Coronary artery (tissue), 2 donors: ENCODE measurements around the gene PSG1.
"Not testable (repeated sequence)": the region's sequence is repeated elsewhere in the genome, so short reads cannot be mapped to it uniquely, and the experiment has no call there.

Source experiments
- DNase-seq: peaks from one replicate; pipeline ENCODE4 v3.0.0-alpha.2; 2017; ENCODE audit warnings: low spot score
- H3K27ac ChIP-seq, 2 donors: fragments of 200-600 bp; sonication (generic); one replicate each; pipeline ENCODE4 v1.5.1; 2016 to 2019
- H3K4me3 ChIP-seq: fragments of 200-600 bp; sonication (generic); 2 replicates; pipeline ENCODE4 v1.5.1; 2016; ENCODE audit warnings: mild to moderate bottlenecking, moderate library complexity
- TF ChIP-seq, protein P1 (sequence below): fragments of 200-600 bp; sonication (generic); IDR thresholded peaks from one replicate; pipeline ENCODE4 v1.5.1; 2019; ENCODE audit warnings: antibody characterized with exemption

The PSG1 gene

DNA sequence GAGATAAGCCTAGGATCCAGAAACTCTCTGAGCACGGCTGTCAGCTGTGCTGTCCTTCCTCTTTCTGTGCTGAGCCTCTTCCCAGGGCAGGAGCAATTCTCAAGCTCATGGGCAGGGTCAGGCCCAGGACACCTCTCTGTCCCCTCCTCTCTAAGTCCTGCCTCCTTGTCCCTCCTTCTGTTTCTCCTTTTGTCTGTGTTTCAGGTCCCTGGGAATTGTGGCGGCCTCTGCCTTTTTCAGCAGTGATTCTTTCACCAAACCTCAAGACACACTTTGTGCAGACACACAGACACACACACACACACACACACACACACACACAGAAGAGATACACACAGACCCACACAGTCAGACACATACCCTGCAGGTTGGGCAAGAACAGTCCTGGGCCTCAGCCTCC, at the start of gene PSG1:
TSS of gene PSG1 (minus strand) at position 101 of the 400 bp plus-strand sequence. CDS start 132 bp downstream, outside the sequence.
- no peak for DNase-seq
- TF ChIP-seq, protein P1, sequence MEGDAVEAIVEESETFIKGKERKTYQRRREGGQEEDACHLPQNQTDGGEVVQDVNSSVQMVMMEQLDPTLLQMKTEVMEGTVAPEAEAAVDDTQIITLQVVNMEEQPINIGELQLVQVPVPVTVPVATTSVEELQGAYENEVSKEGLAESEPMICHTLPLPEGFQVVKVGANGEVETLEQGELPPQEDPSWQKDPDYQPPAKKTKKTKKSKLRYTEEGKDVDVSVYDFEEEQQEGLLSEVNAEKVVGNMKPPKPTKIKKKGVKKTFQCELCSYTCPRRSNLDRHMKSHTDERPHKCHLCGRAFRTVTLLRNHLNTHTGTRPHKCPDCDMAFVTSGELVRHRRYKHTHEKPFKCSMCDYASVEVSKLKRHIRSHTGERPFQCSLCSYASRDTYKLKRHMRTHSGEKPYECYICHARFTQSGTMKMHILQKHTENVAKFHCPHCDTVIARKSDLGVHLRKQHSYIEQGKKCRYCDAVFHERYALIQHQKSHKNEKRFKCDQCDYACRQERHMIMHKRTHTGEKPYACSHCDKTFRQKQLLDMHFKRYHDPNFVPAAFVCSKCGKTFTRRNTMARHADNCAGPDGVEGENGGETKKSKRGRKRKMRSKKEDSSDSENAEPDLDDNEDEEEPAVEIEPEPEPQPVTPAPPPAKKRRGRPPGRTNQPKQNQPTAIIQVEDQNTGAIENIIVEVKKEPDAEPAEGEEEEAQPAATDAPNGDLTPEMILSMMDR = no peak

DNA sequence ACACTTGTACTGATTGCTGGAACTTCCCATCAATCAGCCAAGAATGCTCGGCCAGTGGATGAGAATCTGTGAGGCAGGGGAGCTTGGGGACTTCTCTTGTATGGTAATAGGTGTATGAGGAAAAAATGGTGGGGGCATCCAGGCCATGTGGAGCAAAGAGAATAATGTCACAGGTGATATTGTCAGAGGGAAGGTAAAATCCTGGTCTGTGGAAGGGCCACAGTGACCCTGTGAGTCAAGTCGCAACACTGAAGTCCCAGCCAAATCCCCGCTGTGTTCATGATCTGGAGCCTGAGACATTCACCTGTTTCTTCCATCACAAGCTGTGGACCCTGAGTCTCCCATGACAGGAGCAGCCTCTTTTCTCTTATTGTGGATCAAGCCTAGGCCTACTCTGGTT, 49.4 kb upstream of the PSG1 start:
- TF ChIP-seq, protein P1 = no peak
- Histone ChIP-seq H3K27ac (no peak overlapping the region), H3K4me3 (no peak overlapping the region)
- DNase-seq = no peak

More for the DNA sequence above, at the start of gene PSG1:
- Histone ChIP-seq H3K27ac (no peak within 1 kb of the TSS), H3K4me3 (no peak within 1 kb of the TSS)

DNA sequence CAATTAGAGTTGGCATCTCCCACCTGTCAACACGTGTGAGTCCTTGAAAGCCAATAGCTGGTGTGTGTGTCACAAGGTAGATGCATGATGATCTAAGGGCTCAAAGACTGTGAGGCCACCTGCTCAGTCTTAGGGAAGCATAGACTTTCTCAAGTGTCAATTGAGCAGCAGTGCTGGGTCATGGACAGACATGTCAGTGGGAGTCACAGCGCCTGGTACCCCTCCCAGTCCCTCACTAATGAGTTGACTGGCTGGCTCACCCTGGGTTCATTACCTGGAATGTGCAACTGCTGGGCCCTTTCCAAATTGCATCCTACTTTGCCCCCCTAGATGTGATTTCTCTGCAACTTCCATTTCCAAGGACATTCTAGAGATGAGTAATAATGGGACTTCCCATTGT, 47.3 kb upstream of the PSG1 start:
- Histone ChIP-seq H3K4me3 (no peak overlapping the region), H3K27ac (no peak overlapping the region)
- TF ChIP-seq, protein P1 = no peak
- DNase-seq = no peak

DNA sequence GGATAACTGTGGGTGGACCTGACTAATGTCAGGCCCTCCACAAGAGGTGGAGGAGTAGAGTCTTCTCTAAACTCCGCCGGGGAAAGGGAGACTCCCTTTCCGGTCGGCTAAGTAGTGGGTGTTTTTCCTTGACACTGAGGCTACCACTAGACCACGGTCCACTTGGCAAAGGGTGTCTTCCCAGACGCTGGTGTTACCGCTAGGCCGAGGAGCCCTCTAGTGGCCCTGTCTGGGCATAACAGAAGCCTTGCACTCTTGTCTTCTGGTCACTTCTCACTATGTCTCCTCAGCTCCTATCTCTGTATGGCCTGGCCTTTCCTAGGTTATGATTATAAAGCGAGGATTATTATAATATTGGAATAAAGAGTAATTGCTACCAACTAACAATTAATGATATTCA, 43.6 kb upstream of the PSG1 start:
- not testable (repeated sequence) for DNase-seq, H3K27ac ChIP-seq, H3K4me3 ChIP-seq

DNA sequence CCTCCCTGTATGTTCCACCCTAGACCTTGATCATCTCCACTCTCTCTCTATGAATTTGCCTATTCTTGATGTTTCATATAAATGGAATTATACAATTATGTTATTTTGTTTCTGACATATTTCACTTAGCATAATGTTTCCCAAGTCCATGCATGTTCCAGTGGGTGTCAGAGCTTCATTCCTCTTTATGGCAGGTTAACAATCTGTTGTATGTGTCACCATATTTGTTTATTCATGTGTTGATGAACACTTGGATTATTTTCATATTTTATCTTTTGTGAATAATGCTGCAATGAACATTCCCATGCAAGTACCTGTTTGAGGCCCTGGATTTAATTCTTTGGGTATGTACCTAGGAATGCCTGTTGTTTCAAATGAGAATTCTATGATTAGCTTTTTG, 41.5 kb upstream of the PSG1 start:
- H3K27ac ChIP-seq, DNase-seq, H3K4me3 ChIP-seq: not testable (repeated sequence)

DNA sequence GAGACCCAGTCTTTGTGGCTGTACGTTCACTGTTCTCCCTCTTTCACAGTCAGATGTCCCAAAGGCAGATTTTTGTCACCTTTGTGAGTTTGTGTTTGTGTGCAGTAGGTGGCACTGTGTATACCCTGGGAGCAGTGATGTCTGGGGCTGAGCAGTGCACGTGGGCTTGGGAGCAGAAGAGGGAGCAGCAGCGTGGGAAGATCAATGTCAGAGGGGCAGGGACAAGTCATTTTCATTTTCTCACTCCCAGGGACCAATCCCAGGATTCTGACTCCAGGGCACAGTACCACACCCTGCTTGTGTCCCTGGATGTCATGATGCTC, 40.2 kb upstream of the PSG1 start:
- Histone ChIP-seq H3K4me3 (no peak overlapping the region), H3K27ac (no peak overlapping the region)
- TF ChIP-seq, protein P1 = no peak
- no peak for DNase-seq

DNA sequence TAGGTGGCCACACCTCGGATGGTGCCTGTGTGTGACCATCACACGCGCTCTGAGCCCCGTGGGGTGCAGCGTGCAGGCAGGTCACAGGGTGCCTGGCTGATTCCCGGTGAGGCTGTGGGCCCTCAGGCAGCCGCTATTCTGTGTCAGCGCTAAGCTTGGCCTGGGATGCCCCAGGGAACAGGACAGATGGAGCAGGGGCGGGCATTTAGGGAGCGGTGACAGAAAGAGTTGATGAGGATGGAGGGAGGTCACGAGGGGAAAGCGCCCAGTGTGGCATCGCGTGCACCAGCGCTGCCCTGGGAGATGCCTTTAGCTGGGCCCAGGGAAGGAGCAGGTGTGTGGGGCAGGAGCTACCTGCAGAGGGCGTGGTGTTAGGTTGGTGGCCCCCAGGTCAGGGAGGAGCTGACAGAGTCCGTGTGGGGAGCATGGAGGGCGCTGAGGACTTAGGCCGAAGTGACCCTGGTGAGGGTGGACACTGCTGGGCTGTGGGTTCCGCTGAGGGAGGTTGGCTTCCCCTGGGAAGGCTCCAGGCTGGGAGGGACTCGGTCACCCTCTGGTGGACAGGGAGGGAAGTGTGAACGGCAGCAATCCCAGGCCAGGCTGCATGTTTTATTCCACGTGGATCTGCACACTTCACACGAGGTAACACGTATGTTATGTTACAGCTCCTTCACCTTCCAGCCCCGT, 39.7 kb upstream of the PSG1 start:
- not testable (repeated sequence) for H3K27ac ChIP-seq, DNase-seq, H3K4me3 ChIP-seq

DNA sequence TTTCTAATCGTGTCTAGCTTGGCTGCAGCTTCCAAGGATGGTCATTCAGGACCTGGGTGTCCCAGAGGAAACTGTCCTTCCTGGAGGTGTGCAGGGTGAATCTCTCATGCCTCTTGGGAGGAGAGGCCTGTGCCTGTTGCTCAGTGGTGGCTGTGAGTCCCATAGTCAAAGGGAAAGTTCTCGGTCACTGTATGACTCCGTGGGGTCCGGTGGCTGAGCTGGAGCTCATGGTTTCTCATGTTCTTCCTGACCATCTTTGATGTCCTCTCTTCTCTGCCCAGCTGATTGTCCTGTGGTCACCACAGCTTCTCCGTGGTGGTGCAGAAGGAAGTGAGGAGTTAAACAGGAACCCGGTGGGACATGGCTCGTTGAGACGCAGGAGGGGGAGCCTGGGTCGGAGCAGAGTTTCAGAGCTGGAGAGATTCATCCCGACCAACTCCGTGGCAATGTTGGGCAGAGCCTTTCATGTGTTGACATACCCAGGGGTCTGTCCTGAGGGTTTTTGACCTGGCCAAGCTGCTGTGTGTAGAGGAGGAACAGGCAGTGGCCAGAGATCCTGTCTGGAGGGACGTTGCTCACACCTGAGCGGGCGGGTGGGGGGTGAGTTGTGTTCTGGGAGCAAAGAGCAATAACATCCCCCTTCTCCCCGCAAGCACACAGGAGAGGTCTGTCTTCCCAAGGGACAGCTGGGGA, 39.0 kb upstream of the PSG1 start:
- not testable (repeated sequence) for H3K27ac ChIP-seq, H3K4me3 ChIP-seq, DNase-seq

DNA sequence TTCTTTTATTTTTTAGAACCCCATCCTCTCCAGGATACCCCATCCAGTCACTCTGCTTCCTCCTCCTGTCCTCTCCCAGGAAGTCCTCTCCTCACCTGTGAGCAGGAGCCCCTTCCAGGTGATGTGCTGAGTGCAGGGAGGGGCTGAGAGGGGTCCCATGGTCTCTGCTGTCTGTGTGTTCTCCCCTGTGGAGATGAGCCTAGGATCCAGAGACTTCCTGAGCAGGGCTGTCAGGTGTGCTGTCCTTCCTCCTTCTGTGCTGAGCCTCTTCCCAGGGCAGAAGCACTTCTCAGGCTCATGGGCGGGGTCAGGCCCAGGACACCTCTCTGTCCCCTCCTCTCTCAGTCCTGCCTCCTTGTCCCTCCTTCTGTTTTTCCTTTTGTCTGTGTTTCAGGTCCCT, 38.1 kb upstream of the PSG1 start, which contains the start of gene PSG6:
TSS of gene PSG6 (minus strand) at position 261 of the 400 bp plus-strand sequence. CDS start at position 159, 102 bp downstream.
- H3K4me3 ChIP-seq, DNase-seq, H3K27ac ChIP-seq: not testable (repeated sequence)

DNA sequence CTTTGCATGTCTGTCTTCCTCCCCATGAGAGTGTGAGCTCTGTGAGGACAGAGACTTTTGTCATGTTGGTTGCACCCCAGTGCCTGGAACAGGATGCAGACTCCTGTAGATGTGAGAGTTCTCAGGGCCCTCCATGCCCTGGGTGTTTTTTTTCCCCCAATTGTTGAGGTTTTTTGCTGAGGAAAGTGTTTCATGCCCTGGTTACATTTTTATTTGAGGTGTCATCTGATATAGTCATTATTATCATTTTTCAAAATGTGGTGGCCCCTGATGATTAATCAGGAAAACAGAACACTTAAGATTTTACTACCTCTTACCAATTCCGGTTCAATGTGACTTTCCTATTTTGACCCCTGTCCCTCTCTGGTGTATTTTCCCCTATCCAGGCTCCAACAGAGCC, 37.4 kb upstream of the PSG1 start:
- not testable (repeated sequence) for H3K4me3 ChIP-seq, DNase-seq, H3K27ac ChIP-seq

DNA sequence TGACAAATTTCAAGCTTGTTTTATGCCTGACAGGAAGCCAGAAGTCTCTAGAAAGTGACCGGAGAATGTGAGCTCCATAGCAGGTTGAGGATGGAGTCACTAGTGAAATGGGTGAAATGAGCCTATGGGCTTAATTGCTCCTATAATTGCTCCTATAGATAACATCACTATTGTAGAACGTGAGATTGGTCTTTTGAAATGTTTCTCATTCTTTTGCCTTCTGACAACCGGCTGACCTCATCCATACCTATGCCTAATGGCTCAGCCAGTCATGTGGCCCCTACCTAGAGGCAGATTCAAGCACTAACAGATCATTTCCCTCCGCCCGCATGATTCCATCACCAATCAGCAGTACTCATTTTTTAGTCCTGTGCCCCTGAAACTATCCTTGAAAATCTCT, 34.0 kb upstream of the PSG1 start:
- not testable (repeated sequence) for H3K4me3 ChIP-seq, DNase-seq, H3K27ac ChIP-seq

DNA sequence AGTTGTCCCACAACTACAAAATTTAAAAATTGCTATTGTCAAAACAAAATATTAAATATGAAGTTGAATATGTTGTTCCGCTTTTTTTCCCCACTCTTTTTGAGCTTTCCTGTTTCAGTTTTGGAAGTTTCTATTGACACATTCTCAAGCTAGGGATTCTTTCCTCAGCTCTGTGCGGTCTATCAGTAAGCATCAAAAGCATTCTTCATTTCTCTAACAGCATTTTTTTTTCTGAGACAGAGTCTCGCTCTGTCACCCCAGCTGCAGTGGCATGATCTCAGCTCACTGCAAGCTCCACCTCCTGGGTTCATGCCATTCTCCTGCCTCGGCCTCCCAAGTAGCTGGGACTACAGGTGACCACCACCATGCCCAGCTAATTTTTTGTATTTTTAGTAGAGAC, 33.4 kb upstream of the PSG1 start:
- DNase-seq, H3K4me3 ChIP-seq, H3K27ac ChIP-seq: not testable (repeated sequence)

DNA sequence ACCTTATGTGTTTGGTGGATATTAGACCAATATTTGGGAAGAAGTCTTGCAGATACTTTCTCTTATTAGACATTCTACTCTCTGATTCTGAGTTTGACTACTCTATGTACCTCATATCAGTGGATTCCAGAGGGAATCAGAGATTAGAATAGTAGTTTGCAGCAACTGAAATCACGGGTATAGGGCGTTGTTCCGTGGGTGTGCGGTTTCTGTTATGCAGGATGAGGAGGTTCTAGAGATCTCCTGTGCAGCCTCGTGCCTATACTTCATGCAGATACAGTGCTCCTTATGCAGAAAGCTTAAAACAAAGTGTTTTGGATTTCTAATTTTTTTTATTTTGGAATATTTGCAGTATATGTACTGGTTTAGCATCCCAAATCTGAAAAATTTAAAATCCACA, 32.2 kb upstream of the PSG1 start:
- not testable (repeated sequence) for DNase-seq, H3K4me3 ChIP-seq, H3K27ac ChIP-seq

DNA sequence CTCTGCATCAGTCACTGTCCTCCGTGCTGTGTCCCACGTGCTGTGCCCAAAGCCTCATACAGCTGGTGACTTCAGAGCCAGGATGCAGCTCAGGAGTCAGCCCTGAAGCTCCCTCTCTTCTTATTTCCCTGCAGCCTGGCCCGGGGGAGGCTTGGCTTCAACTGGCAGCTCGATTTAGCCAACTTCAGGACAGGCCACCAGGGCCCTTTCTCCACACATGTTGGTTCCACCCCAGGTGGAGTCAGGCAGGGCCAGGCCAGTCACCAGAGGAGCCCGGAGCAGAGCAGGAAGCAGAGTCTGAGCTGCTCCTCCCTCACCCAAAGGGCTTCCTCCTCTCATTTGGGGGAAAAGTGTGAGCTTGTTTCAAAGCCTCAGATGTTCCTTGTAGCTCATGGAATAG, 26.6 kb upstream of the PSG1 start:
- H3K27ac ChIP-seq, DNase-seq, H3K4me3 ChIP-seq: not testable (repeated sequence)

DNA sequence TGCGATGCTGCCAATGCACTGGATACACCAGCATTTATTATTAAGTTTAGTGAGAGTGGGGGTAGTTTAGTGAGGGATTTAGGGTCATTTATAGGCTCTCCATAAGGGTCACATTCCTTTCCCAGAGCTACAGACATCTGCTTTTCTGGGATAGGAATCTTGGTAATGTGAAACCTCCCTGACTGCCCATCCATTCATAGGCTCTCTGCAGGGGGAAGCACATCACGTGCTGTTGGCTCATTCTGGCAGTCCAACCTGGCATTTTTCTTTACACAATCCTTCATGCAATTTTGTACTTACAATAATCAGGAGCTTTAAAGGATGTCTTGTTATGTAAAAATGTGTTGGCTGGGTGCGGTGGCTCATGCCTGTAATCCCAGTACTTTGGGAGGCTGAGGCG, 21.0 kb upstream of the PSG1 start:
- not testable (repeated sequence) for H3K27ac ChIP-seq, DNase-seq, H3K4me3 ChIP-seq
